K562 (cell line): Measurements from ENCODE around the gene MCEMP1. TPM values are rescaled to one million over a fixed set of nuclear protein-coding genes. Genes with fewer than 3 reads are reported as not detected.

ENCODE experiments used
- CHD4 ChIP-seq: fragments of 200-600 bp; sonication (generic); IDR thresholded peaks from 3 replicates; pipeline ENCODE4 v1.6.1; 2012; ENCODE audit warnings: low read depth, mild to moderate bottlenecking, mixed read lengths, low read length, inconsistent platforms; ENCODE audit not compliant: insufficient read depth, insufficient replicate concordance, poor library complexity, severe bottlenecking
- ETV6 ChIP-seq, 3 experiments: fragments of 150-350 bp in 1 of 3; sonication (generic) in 1 of 3; formaldehyde crosslinking in 1 of 3; IDR thresholded peaks; 2 replicates each; pipeline versions ENCODE4 v1.6.1 to v1.8.0; 2014 to 2022; ENCODE audit warnings: borderline replicate concordance in 2 of 3, low read depth in 2 of 3, antibody characterized with exemption in 1 of 3, low read length in 1 of 3, mild to moderate bottlenecking in 1 of 3, missing genetic modification reagents in 1 of 3
- KAT7 ChIP-seq: sonication (generic); formaldehyde crosslinking; IDR thresholded peaks from 2 replicates; pipeline ENCODE4 v1.8.0; 2022; ENCODE audit warnings: missing genetic modification reagents, mild to moderate bottlenecking, borderline replicate concordance
- MECOM ChIP-seq: fragments of 250-450 bp; sonication (Bioruptor Pico); IDR thresholded peaks from 2 replicates; pipeline ENCODE4 v1.8.0; 2022; ENCODE audit warnings: inconsistent platforms
- POLR2H ChIP-seq: IDR thresholded peaks from 2 replicates; pipeline ENCODE4 v1.6.1; 2016; ENCODE audit warnings: missing genetic modification characterization, low read depth, mild to moderate bottlenecking, control low read depth, missing compliant biosample characterization, moderate library complexity
- PPARD ChIP-seq: fragments of 250-450 bp; sonication (Bioruptor Pico); IDR thresholded peaks from 2 replicates; pipeline ENCODE4 v1.8.0; 2022; ENCODE audit warnings: inconsistent platforms, mild to moderate bottlenecking, moderate library complexity
- ZBTB8A ChIP-seq: fragments of 450-650 bp; IDR thresholded peaks from 2 replicates; pipeline ENCODE4 v1.6.1; 2018; ENCODE audit warnings: mild to moderate bottlenecking, moderate library complexity; ENCODE audit not compliant: partially characterized antibody
- ZFP1 ChIP-seq: fragments of 450-650 bp; formaldehyde crosslinking; IDR thresholded peaks from 2 replicates; pipeline ENCODE4 v1.4.0; 2020; ENCODE audit warnings: mild to moderate bottlenecking, mixed read lengths
- ZNF12 ChIP-seq: sonication (generic); formaldehyde crosslinking; IDR thresholded peaks from 2 replicates; pipeline ENCODE4 v1.4.0; 2020; ENCODE audit warnings: mild to moderate bottlenecking, missing genetic modification reagents
- ZNF253 ChIP-seq: fragments of 250-450 bp; sonication (Bioruptor Pico); conservative IDR thresholded peaks from 2 replicates; pipeline ENCODE4 v1.6.1; 2021; ENCODE audit warnings: mild to moderate bottlenecking
- polyA plus RNA-seq, 8 experiments: library from polyadenylated mRNA; depleted of rRNA in 4 of 8; stranded (reverse) in 5 of 8; unstranded in 3 of 8; fragments of >200 nt; fragmentation: Nextera tagmentation in 2 of 8; fragmentation: Illumina TruSeq in 1 of 8; extraction: Ambion mirVana in 2 of 8; extraction: Trizol in 1 of 8; gene quantifications; 2 replicates each; pipeline versions ENCODE4 v1.2.1 to v1.2.3, GENCODE V29; 2011 to 2014; ENCODE audit warnings: inconsistent platforms in 1 of 8, missing spikeins in 1 of 8
- total RNA-seq, 7 experiments: library from RNA; depleted of rRNA in 6 of 7; stranded (reverse); fragments of >200 nt in 6 of 7; fragmentation: Illumina TruSeq in 2 of 7; extraction: Trizol in 2 of 7; gene quantifications; 2 replicates each; pipeline versions ENCODE4 v1.2.1 to v1.2.3, GENCODE V29; 2011 to 2021; ENCODE audit warnings: low replicate concordance in 1 of 7
- TF ChIP-seq, protein P1 (sequence below): sonication (generic); formaldehyde crosslinking; IDR thresholded peaks from 2 replicates; pipeline ENCODE4 v1.8.0; 2022; ENCODE audit warnings: mild to moderate bottlenecking, missing genetic modification reagents
- TF ChIP-seq, protein P2 (sequence below): fragments of 450-650 bp; IDR thresholded peaks from 2 replicates; pipeline ENCODE4 v1.6.1; 2016; ENCODE audit warnings: borderline replicate concordance
- TF ChIP-seq, protein P3 (sequence below), 2 experiments: fragments of 450-650 bp in 1 of 2; sonication (generic) in 1 of 2; formaldehyde crosslinking; conservative IDR thresholded peaks; 2 replicates each; pipeline versions ENCODE4 v1.4.0 to v1.8.1; 2020 to 2022; ENCODE audit warnings: mild to moderate bottlenecking in 1 of 2, missing genetic modification reagents in 1 of 2
- TF ChIP-seq, protein P4 (sequence below): sonication (generic); formaldehyde crosslinking; IDR thresholded peaks from 2 replicates; pipeline ENCODE4 v1.4.0; 2020; ENCODE audit warnings: mild to moderate bottlenecking, missing genetic modification reagents
- TF ChIP-seq, protein P5 (sequence below): fragments of 250-450 bp; sonication (Bioruptor Pico); IDR thresholded peaks from 2 replicates; pipeline ENCODE4 v1.8.0; 2022; ENCODE audit warnings: moderate library complexity, mild to moderate bottlenecking, inconsistent platforms

MCEMP1 gene
- total and polyA plus RNA-seq, 9 of the 15 experiments (the other 6 are each of a cell fraction or from before 2014, with no cell fraction given) = 0.11 to 1.8 (median 0.51) TPM

DNA sequence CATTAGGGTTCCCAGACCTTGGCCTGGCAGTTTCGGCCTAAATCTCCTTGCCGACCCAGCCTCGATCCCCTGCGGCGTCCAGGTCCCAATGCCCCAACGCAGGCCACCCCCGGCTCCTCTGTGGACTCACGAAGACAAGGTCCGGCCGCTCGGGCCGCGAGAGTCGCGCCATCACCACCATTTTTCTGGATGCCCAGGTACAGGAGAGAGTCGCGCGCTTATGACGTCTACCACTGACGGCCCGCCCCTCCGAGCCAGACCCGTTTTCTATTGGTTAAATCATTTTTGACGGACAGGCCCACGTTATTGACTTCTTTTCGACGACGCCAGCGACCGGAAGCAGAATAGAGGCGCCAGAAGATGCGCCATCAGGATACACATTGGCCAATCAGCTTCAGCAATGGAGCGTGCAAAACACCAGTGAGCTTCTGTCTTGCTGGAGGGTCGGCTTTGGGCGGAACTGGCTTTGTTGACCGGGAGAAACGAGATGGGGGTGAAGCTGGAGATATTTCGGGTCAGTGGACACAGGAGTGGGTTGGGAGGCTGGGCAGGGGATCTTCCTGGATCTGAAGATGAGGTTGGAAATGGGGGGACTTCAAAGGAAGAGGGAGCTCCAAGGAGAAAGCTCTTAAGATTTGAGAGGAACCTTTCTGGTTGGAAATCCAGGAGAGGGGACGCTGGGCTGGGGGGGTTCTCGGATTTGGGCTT is 47.4 kb upstream of the MCEMP1 start, which contains the start of the genes PET100 and XAB2 (continued):
- TF ChIP-seq, protein P1, sequence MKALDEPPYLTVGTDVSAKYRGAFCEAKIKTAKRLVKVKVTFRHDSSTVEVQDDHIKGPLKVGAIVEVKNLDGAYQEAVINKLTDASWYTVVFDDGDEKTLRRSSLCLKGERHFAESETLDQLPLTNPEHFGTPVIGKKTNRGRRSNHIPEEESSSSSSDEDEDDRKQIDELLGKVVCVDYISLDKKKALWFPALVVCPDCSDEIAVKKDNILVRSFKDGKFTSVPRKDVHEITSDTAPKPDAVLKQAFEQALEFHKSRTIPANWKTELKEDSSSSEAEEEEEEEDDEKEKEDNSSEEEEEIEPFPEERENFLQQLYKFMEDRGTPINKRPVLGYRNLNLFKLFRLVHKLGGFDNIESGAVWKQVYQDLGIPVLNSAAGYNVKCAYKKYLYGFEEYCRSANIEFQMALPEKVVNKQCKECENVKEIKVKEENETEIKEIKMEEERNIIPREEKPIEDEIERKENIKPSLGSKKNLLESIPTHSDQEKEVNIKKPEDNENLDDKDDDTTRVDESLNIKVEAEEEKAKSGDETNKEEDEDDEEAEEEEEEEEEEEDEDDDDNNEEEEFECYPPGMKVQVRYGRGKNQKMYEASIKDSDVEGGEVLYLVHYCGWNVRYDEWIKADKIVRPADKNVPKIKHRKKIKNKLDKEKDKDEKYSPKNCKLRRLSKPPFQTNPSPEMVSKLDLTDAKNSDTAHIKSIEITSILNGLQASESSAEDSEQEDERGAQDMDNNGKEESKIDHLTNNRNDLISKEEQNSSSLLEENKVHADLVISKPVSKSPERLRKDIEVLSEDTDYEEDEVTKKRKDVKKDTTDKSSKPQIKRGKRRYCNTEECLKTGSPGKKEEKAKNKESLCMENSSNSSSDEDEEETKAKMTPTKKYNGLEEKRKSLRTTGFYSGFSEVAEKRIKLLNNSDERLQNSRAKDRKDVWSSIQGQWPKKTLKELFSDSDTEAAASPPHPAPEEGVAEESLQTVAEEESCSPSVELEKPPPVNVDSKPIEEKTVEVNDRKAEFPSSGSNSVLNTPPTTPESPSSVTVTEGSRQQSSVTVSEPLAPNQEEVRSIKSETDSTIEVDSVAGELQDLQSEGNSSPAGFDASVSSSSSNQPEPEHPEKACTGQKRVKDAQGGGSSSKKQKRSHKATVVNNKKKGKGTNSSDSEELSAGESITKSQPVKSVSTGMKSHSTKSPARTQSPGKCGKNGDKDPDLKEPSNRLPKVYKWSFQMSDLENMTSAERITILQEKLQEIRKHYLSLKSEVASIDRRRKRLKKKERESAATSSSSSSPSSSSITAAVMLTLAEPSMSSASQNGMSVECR (CRISPR knock-in tag) = peak; percentile 62
- TF ChIP-seq ZNF12 (CRISPR knock-in tag) = no peak
- no peak for TF ChIP-seq PPARD (CRISPR knock-in tag)
- no peak for TF ChIP-seq MECOM (CRISPR knock-in tag)
- TF ChIP-seq, protein P2, sequence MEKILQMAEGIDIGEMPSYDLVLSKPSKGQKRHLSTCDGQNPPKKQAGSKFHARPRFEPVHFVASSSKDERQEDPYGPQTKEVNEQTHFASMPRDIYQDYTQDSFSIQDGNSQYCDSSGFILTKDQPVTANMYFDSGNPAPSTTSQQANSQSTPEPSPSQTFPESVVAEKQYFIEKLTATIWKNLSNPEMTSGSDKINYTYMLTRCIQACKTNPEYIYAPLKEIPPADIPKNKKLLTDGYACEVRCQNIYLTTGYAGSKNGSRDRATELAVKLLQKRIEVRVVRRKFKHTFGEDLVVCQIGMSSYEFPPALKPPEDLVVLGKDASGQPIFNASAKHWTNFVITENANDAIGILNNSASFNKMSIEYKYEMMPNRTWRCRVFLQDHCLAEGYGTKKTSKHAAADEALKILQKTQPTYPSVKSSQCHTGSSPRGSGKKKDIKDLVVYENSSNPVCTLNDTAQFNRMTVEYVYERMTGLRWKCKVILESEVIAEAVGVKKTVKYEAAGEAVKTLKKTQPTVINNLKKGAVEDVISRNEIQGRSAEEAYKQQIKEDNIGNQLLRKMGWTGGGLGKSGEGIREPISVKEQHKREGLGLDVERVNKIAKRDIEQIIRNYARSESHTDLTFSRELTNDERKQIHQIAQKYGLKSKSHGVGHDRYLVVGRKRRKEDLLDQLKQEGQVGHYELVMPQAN = peak; percentile 92
- TF ChIP-seq, protein P3, sequence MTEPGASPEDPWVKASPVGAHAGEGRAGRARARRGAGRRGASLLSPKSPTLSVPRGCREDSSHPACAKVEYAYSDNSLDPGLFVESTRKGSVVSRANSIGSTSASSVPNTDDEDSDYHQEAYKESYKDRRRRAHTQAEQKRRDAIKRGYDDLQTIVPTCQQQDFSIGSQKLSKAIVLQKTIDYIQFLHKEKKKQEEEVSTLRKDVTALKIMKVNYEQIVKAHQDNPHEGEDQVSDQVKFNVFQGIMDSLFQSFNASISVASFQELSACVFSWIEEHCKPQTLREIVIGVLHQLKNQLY (CRISPR knock-in tag; conservative IDR thresholded peaks at IDR 0.05) = no peak
- no peak for TF ChIP-seq ZNF253 (CRISPR knock-in tag)
- TF ChIP-seq CHD4 = no peak
- no peak for TF ChIP-seq ZFP1 (CRISPR knock-in tag)
- TF ChIP-seq KAT7 (CRISPR knock-in tag) = peak; percentile 78; the same call in 1 of the 2 replicates
- TF ChIP-seq ZBTB8A = no peak
- TF ChIP-seq ETV6 (IDR thresholded peaks at IDR 0.05; ENCODE audit: borderline replicate concordance in 1 of 2, low read depth in 2 of 2, low read length in 1 of 2) = no peak
- no peak for TF ChIP-seq ETV6 (CRISPR knock-in tag; IDR thresholded peaks at IDR 0.05; ENCODE audit: borderline replicate concordance)
- peak; percentile 38 for TF ChIP-seq POLR2H (tag)
- TF ChIP-seq, protein P4, sequence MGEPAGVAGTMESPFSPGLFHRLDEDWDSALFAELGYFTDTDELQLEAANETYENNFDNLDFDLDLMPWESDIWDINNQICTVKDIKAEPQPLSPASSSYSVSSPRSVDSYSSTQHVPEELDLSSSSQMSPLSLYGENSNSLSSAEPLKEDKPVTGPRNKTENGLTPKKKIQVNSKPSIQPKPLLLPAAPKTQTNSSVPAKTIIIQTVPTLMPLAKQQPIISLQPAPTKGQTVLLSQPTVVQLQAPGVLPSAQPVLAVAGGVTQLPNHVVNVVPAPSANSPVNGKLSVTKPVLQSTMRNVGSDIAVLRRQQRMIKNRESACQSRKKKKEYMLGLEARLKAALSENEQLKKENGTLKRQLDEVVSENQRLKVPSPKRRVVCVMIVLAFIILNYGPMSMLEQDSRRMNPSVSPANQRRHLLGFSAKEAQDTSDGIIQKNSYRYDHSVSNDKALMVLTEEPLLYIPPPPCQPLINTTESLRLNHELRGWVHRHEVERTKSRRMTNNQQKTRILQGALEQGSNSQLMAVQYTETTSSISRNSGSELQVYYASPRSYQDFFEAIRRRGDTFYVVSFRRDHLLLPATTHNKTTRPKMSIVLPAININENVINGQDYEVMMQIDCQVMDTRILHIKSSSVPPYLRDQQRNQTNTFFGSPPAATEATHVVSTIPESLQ (CRISPR knock-in tag) = no peak
- TF ChIP-seq, protein P5, sequence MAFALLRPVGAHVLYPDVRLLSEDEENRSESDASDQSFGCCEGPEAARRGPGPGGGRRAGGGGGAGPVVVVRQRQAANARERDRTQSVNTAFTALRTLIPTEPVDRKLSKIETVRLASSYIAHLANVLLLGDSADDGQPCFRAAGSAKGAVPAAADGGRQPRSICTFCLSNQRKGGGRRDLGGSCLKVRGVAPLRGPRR = no peak
